ENCODE results near the gene SGMS1.

GRCh38 chr10:50607356-50607925 is 16.3 kb downstream of the SGMS1 start:
- TF ChIP-seq POLR2AphosphoS5 (IDR thresholded peaks at IDR 0.05) (no peak), CTCF (IDR thresholded peaks at IDR 0.05) (no peak), POLR2A (IDR thresholded peaks at IDR 0.05) (no peak)

Measured in breast epithelium (tissue), 3 donors.